LNCAP (cell line): Measurements from ENCODE around the gene APOC3.
A peak's percentile ranks its signal among the peaks of the same experiment; 100 is the strongest.

Experiments
- CTCF ChIP-seq: fragments of 450-650 bp; IDR thresholded peaks from 2 replicates; pipeline ENCODE4 v1.5.1; 2017; ENCODE audit warnings: mild to moderate bottlenecking

Gene APOC3

GRCh38 chr11:116835042-116835772 is 5.5 kb downstream of the APOC3 start:
- TF ChIP-seq CTCF, result no peak

GRCh38 chr11:116835791-116836631 is 6.3 kb downstream of the APOC3 start:
- peak; percentile 79 for TF ChIP-seq CTCF

- no peak for TF ChIP-seq CTCF
Observed at GRCh38 chr11:116836632-116836991, 6.9 kb downstream of the APOC3 start.

GRCh38 chr11:116837231-116838091 is 7.8 kb downstream of the APOC3 start, which contains the start of gene APOA1:
Gene APOA1 (minus strand): TSS chr11:116837622. CDS start chr11:116837387, 235 bp downstream.
- no peak for TF ChIP-seq CTCF

- TF ChIP-seq CTCF, result no peak
Observed at GRCh38 chr11:116838321-116839084, 8.8 kb downstream of the APOC3 start.

GRCh38 chr11:116840224-116840745 is 10.6 kb downstream of the APOC3 start:
- no peak; the same call in 1 of the 2 replicates for TF ChIP-seq CTCF
